NOMO-1 (cell line): Measurements from ENCODE around the gene RPS6KA3.
"Not testable (repeated sequence)": the region's sequence is repeated elsewhere in the genome, so short reads cannot be mapped to it uniquely, and the experiment has no call there.

Source experiments
- DNase-seq, 2 experiments: peaks; one replicate each; lab custom pipeline; 2025; ENCODE audit not compliant: unreplicated experiment in 2 of 2; lab: John Stamatoyannopoulos, UW

RPS6KA3 gene

DNA sequence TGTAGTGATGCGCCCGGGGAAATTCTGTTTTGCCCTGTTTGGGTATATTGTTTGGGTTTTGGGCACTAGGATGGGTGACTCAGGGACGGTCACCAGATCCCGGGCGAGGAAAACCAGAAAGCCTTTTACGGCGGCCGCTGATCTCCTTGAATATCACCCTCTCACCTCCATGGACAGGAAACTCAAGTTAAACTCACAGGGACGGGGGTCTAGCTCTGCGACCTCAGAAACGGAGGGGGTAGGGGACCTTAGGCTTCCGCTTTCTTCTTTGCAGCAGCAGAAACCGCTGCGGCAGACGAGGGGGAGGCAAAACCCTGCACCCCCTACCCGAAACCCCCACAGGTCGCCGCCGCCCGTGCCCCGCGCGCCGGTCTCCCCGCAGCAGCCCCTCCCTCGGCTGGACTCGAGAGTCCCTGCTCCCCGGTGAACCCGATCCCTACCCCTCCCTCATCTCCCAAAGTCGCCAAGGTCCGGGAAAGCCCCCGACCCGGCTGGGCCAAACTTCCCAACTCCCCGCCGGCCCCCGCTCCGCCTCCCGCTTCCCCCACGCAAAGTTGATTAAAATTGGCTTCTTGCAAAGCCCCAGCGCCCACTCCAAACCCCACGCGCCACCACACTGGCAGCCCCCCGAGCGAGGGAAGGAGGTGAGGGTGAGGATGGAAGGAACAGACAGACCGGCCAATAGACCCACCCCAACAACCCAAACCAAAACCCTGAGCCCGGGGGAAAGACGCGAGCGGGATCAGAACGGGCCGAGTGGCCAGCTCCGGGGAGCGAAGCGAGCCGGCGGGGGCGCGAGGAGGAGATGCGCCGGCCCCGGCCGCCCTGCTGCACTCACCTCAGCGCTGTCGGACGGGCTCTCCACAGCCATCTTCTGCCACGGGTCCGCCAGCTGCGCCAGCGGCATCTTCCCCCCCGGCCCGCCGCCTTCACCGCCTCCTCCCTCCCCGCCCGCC, 705 bp downstream of the RPS6KA3 start:
- DNase-seq = peak in 1 of 2 experiments; percentile 9

DNA sequence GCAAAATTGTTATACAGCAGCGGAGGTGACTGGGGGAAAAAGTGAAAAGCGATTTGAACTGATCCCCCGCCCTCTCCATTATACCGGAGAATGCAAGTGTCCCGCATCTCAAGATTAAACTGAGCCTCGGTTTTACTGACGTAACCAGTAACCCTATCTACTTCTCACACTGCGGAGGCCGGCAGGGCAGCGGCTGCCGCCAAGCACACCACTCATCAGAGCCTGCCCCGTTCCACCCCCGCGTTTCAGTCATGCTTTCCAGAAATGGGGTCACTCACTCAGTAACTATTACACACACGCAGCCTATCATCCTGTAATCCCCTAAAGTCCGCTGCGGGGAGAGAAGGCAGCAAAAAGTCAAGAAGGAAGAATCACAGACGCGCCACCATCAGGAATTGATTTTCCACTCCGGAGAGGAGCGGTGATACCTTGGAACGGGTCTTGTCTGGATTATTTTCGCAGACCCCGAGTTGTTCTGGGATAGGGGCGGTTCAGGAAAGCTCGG, 1.4 kb downstream of the RPS6KA3 start:
- peak; percentile 14 to 18 for DNase-seq

GRCh38 chrX:20263474-20263873, 3.2 kb downstream of the RPS6KA3 start:
- DNase-seq = peak; percentile 7 to 18

DNA sequence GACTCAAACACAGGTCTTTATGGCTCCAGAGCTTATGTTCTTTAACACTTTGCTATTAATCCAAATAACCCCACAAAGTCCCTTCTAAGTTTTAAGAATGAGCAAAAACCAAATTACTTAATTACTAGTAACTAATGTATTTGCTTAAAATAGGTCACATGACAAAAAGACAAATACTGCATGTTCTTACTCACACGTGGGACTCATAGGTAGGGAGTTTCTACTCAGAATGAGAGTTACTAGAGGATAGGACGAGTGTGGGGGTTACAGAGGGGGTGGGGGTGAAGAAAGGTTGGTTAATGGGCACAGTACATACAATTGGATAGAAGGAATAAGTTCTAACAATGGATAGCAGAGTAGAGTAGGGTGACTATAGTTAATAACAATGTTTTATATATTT, 5.8 kb downstream of the RPS6KA3 start:
- no peak for DNase-seq

DNA sequence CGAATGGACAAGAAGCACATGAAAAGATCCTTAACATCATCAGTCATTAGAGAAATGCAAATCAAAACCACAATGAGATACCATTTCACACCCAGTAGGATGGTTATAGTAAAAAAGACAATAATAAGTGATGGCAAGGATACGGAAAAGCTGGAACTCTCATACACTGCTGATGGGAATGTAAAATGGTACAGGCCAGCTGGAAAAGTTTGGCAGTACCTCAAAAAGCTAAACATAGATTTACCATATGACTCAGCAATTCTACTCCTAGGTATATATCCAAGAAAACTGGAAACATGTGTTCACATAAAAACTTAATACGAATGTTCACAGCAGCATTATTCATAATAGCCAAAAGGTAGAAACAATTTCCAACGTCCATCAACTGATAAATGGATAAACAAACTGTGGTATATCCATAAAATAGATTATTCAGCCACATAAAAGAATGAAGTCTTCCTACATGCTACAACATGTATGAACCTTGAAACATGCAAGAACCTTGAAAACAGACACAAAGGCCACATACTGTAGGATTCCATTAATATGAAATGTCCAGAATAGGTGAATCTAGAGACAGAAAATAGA, 11.9 kb downstream of the RPS6KA3 start:
- no peak for DNase-seq

- no peak for DNase-seq
These were observed 13.5 kb downstream of the RPS6KA3 start for GRCh38 chrX:20253232-20253543.

GRCh38 chrX:20252381-20253231, 14.1 kb downstream of the RPS6KA3 start:
- DNase-seq = peak; percentile 34 to 54

DNA sequence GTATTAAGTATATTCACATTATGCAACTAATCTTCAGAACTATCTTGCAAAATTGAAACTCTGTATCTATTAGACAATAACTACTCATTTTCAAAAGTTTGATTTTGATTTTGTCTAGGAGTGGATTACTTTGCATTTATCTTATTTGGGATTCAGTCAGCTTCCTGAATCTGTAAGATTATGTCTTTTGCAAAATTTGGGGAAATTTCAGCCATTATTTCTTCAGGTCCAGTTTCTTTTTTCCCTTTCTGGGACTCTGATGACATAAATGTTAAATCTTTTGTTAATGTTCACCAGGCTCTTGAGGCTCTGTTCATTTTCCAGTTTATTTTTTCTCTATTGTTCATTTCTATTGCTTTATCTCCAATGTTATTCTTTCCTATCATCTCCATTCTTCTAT, 15.0 kb downstream of the RPS6KA3 start:
- no peak for DNase-seq

DNA sequence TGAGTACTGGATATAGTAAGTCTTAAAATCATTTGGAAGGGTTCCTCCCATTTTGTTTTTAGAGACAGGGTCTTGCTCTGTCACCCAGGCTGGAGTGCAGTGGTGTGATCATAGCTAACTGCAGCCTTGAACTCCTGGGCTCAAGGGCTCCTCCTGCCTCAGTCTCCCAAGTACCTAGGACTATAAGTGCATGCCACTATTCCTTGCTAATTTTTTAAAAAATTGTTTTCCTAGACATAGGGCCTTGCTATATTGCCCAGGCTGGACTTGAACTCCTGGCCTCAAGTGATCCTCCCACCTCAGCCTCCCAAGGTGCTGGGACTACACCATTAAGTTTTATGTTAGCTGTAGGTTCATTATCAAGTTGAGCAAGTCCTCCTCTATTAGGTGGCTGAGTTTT, 16.6 kb downstream of the RPS6KA3 start:
- DNase-seq = not testable (repeated sequence)

DNA sequence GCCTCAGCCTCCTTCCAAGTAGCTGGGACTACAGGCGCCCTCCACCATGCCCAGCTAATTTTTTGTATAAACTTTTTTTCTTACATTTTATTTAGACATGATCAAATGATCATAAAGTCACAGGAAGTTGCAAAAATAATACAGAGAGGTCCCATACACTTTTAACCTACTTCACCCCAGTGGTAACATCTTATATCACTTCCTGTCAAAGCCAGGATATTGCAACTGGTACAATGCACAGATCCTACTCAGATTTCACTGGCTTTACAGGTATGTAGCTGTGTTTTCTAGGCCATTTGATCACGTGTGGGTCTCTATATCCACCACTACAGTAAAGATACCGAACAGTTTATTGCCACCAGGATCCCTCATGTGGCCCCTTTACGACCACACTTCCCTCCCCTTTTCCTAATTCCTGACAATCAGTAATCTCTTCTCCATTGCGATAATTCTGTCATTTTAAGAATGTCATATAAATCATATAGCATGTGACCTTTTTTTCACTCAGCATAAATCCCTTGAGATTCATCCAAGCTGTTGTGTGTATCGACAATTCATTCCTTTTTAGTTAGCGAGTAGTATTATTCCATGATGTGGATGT, 18.0 kb downstream of the RPS6KA3 start:
- DNase-seq = no peak

DNA sequence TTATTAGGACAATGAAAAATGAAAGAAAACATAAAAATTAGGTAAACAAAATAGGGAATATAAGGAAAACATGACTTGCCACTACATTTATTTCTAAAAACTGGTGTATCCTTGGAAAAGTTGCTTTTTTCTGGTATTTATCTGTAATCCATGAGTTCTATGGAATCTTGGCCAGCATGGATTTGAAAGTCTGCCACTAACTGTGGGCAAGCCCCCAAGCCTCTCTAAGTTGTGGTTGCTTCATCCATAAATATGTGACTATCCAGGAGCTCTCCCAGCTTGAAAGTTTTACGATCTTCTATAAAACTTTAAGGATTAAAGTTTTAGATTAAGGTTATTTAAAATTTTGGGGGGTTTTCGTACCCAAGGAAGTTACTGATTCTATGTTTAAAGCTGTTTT, 21.8 kb downstream of the RPS6KA3 start:
- DNase-seq = no peak

GRCh38 chrX:20240201-20240600, 26.5 kb downstream of the RPS6KA3 start:
- no peak for DNase-seq

- no peak for DNase-seq
These were observed 28.8 kb downstream of the RPS6KA3 start for GRCh38 chrX:20237864-20238263.

GRCh38 chrX:20235755-20236154, 31.0 kb downstream of the RPS6KA3 start:
- no peak for DNase-seq

DNA sequence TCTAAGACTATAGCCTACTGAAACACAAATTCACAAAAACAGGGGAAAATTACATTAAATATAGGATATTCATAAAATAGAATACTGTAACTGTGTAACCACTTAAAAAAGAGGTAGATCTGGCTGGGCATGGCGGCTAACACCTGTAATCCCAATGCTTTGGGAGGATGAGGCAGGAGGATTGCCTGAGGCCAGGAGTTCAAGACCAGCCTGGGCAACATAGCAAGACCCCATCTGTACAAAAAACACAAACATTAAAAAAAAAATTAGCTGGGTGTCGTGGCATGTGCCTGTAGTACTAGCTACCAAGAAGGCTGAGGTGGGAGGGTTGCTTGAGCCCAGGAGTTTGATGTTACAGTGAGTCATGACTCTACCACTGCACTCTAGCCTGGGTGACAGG, 33.4 kb downstream of the RPS6KA3 start:
- no peak for DNase-seq

DNA sequence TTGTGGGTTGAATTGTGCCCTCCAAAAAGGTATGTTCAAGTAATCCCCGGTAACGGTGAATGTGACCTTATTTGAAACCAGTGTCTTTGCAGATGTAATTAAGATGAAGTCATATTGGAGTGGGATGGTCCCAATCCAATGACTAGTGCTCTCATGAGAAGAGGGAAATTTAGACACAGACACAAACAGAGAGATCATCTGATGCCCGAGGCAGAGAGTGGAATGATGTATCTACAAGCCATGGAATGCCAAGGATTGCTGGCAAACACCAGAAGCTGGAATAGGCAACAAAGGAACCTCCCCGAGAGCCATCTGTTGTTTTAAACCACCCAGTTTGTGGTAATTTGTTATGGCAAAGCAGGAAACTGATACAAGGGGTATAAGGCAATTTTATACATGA, 35.1 kb downstream of the RPS6KA3 start:
- DNase-seq = no peak

DNA sequence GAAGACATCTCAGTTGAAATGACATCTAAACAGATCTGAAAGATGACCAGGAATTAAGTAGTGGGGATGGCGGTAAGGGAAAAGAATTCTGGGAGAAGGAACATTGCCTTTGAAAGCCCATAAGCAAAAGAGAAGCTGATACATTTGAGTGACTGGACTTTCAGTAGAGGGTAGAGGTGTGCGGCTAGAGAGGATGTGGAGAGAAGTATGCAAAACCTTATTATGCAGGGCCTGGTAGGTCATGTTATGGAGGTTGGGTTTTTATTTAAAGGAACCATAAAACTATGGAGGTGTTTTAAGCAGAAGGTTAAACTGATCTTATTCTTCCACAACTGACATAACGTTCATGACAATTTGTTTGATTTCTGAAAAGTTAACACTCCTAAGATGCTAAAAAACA, 36.3 kb downstream of the RPS6KA3 start:
- no peak for DNase-seq

DNA sequence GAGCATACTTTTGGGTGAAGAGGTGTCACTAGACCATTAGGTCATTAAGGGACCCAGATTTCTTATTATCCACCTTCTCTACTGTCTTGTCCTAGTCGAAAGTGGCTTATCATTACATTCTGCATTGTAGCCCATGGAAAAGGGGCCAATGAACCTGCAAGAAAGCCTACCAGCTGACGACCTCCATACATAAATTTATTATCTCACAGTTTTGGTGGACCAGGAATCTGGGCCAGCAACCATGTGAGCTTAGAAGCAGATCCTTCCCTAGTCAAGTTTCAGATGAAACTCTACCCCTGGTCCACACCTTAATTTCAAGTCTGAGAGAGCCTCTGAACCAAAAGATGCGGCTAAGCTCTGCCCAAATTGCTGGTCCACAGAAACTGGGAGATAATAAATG, 37.6 kb downstream of the RPS6KA3 start:
- DNase-seq = no peak

DNA sequence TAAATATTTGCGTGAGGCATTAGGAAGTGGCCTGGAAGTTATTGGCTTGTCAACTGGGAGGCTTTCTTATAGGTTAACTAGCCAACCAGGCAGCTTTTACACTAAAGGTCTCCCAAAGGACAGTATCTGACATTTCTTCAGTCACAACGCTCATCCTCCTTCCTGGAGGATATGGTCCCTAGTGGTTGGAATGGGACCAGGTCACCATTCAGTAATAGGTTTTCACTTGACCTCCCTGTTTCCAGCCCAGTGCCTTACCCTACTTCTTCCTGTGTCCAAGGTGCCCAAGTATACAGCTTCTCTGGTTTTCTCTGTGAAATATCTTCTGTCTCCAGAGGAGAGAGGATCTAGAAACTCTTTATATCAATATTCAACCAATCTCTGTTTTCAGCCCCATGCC, 38.5 kb downstream of the RPS6KA3 start:
- no peak for DNase-seq

DNA sequence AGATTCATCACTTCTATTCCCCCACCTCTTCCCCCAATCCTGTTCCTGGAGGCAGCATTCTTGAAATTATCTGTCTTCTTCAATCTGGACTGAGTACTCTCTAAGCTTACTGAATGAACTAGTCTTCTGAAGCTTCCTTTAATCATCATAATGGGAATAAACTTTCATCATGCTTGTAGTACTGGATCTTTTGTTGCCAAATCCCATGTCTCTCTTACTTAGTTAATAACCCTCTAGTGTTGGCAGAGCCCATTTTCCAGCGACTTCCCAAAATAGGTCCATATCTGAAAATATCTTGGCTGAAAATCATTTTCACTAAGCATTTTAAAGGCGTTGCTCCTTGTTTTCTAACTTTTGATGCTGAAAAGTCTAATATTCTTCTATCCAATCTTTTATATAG, 39.6 kb downstream of the RPS6KA3 start:
- no peak for DNase-seq

GRCh38 chrX:20225488-20225833, 41.2 kb downstream of the RPS6KA3 start:
- DNase-seq = no peak
